HG03565 (cell line): Measurements from ENCODE around the gene LINC01488.

Source experiments
- ATAC-seq: cut with Tn5 transposase; IDR thresholded peaks from one replicate; pipeline ENCODE4 v1.9.1; 2021; ENCODE audit warnings: mild to moderate bottlenecking, moderate library complexity; ENCODE audit not compliant: unreplicated experiment

Gene LINC01488

GRCh38 chr11:69508974-69509373 lies 27.5 kb downstream of the LINC01488 start:
- ATAC-seq: no peak

GRCh38 chr11:69509381-69509780 lies 27.9 kb downstream of the LINC01488 start:
- no peak for ATAC-seq

GRCh38 chr11:69509846-69510390 lies 28.5 kb downstream of the LINC01488 start:
- ATAC-seq: no peak

GRCh38 chr11:69510471-69511357 lies 29.3 kb downstream of the LINC01488 start:
- ATAC-seq: no peak

GRCh38 chr11:69511358-69512055 lies 30.0 kb downstream of the LINC01488 start:
- ATAC-seq: no peak

GRCh38 chr11:69512136-69512535 lies 30.7 kb downstream of the LINC01488 start:
- ATAC-seq: no peak

- ATAC-seq: no peak
Measured at GRCh38 chr11:69512790-69513189, 31.3 kb downstream of the LINC01488 start.

- no peak for ATAC-seq
Measured at GRCh38 chr11:69513196-69513595, 31.7 kb downstream of the LINC01488 start.

- no peak for ATAC-seq
Measured at GRCh38 chr11:69513663-69514224, 32.3 kb downstream of the LINC01488 start.

- ATAC-seq: no peak
Measured at GRCh38 chr11:69514771-69515170, 33.3 kb downstream of the LINC01488 start.

GRCh38 chr11:69515271-69516245 lies 34.1 kb downstream of the LINC01488 start:
- ATAC-seq: no peak

- ATAC-seq: no peak
Measured at GRCh38 chr11:69516526-69516925, 35.1 kb downstream of the LINC01488 start.

- no peak for ATAC-seq
Measured at GRCh38 chr11:69518081-69518950, 36.9 kb downstream of the LINC01488 start.

- no peak for ATAC-seq
Measured at GRCh38 chr11:69520186-69520916, 38.9 kb downstream of the LINC01488 start.

- ATAC-seq: no peak
Measured at GRCh38 chr11:69521457-69521856, 40.0 kb downstream of the LINC01488 start.

- no peak for ATAC-seq
Measured at GRCh38 chr11:69523453-69523852, 42.0 kb downstream of the LINC01488 start.

GRCh38 chr11:69524291-69524882 lies 42.9 kb downstream of the LINC01488 start:
- no peak for ATAC-seq

- ATAC-seq: no peak
Measured at GRCh38 chr11:69524991-69525411, 43.5 kb downstream of the LINC01488 start.
